ENCODE measurements around the gene ATAT1.
"Not testable (repeated sequence)": the region's sequence is repeated elsewhere in the genome, so short reads cannot be mapped to it uniquely, and the experiment has no call there.

The ATAT1 gene

DNA sequence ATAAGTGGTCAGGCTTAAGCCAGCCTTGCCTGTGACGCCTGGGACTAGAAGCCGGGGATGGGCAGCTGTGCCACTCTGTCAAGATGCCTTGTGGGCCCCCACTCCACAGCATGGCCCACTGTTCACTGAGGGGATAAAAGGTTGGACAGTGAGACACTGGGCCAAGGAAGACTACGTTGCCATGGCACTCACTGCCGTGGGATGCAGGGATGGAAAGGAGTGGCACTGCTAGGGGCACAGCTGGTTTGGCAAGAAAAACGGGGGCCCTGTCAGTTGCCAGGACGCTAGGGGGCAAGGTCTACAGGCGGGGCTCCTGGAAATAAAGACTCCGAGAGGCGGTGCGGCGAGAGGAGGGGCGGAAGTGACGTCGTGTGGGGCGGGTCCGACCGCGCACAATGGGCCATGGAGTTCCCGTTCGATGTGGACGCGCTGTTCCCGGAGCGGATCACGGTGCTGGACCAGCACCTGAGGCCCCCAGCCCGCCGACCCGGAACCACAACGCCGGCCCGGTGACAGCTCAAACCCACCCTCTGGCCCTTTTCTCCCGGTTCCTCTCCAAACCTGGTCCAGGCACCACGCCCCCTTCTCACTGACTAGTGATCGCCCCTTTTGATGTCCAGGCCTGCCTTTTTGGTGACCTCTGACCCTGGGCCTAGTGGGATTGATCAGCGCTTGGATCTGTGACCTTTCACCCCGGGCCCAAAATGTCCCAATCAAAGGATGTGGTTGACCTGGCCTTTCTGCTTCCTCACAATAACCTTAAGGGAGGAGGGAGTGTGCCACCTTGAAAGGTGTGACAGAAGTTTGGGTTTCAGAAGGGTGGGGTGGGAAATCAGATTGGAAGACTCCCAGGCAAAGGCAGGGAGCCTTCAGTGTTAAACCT lies at the start of gene ATAT1:
TSS of gene ATAT1 (plus strand) at position 391 of the 883 bp plus-strand sequence.
- H3K4me3 Mint-ChIP-seq: peak within 1 kb of the TSS; percentile 98
- peaks cover 47% of the 10 kb centered on the region for H3K36me3 Mint-ChIP-seq (ENCODE audit: low read depth)
- peak; percentile 84 for DNase-seq (ENCODE audit: low spot score)
- no peaks in the 10 kb centered on the region for H3K9me3 Mint-ChIP-seq
- no peaks in the 10 kb centered on the region for H3K27me3 Mint-ChIP-seq (ENCODE audit: low read depth)
- peaks cover 22% of the 10 kb centered on the region for H3K4me1 Mint-ChIP-seq (ENCODE audit: low read depth)
- H3K27ac Mint-ChIP-seq: peak within 1 kb of the TSS; percentile 99

DNA sequence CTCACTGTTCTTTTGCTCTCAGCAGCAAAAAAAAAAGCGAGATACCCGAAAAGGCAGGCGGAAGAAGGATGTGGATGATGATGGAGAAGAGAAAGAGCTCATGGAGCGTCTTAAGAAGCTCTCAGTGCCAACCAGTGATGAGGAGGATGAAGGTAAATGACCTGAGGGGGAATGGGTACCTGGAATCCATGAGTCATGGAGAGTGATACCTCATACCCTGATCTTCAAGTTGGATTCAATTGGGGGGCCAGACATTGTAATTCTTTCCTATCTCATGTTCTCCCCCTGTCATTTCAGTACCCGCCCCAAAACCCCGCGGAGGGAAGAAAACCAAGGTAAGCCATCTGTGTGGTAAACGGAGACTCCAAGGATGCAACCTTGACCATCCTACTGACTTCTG lies 48.6 kb upstream of the ATAT1 start:
- Mint-ChIP-seq H3K36me3 (ENCODE audit: low read depth) (peaks cover 62% of the 10 kb centered on the region), H3K27me3 (ENCODE audit: low read depth) (no peaks in the 10 kb centered on the region), H3K27ac (no peak overlapping the region), H3K4me1 (ENCODE audit: low read depth) (peaks cover 22% of the 10 kb centered on the region), H3K9me3 (no peaks in the 10 kb centered on the region), H3K4me3 (no peak overlapping the region)
- no peak for DNase-seq (ENCODE audit: low spot score)

DNA sequence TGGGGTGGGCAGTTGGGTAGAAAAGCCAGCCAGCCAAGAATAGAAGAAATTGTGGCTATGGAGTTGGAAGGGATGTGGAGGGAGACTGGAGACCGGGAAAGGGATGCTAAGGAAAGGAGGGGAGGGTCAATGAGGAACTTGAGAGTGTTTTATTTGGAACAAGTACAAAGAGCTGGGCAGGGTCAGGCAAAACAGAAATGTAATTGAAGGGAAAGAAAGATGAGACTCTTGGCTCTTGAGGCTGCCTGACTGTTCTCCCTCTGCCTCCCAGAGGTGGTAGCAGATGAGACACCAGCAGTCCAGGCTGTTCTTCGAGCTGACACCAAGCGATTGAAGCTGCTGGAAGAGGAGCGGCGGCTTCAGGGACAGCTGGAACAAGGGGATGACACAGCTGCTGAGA lies 42.8 kb upstream of the ATAT1 start:
- no peak overlapping the region for H3K4me3 Mint-ChIP-seq
- peaks cover 72% of the 10 kb centered on the region for H3K36me3 Mint-ChIP-seq (ENCODE audit: low read depth)
- no peaks in the 10 kb centered on the region for H3K27me3 Mint-ChIP-seq (ENCODE audit: low read depth)

DNA sequence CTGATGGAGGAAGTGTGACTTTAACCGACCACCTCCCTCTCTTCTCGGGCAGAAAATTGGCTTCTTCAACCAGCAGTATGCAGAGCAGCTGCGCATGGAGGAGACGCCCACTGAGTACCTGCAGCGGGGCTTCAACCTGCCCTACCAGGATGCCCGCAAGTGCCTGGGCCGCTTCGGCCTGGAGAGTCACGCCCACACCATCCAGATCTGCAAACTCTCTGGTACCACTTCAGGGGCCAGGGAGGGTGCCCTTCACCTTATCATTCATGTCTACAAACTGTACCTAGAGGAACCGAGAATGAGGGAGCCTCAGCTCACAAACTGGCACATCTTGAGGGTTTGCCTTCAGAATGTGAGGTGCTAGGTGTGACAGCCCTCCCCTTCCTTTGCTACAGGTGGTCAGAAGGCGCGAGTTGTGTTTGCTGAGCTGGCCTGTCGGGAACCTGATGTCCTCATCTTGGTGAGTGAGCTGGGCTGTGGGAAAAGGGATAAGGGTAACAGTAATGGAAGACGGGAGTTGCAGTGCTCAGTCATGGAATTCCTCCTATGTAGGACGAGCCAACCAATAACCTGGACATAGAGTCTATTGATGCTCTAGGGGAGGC lies 36.8 kb upstream of the ATAT1 start:
- Mint-ChIP-seq H3K27ac (no peak overlapping the region), H3K9me3 (no peaks in the 10 kb centered on the region), H3K36me3 (ENCODE audit: low read depth) (peaks cover 62% of the 10 kb centered on the region), H3K27me3 (ENCODE audit: low read depth) (no peaks in the 10 kb centered on the region), H3K4me3 (no peak overlapping the region), H3K4me1 (ENCODE audit: low read depth) (no peaks in the 10 kb centered on the region)
- DNase-seq (ENCODE audit: low spot score): no peak

More for the DNA sequence above, 42.8 kb upstream of the ATAT1 start:
- H3K4me1 Mint-ChIP-seq (ENCODE audit: low read depth): no peaks in the 10 kb centered on the region
- no peak for DNase-seq (ENCODE audit: low spot score)
- no peaks in the 10 kb centered on the region for H3K9me3 Mint-ChIP-seq
- H3K27ac Mint-ChIP-seq: peak overlapping the region; percentile 41

DNA sequence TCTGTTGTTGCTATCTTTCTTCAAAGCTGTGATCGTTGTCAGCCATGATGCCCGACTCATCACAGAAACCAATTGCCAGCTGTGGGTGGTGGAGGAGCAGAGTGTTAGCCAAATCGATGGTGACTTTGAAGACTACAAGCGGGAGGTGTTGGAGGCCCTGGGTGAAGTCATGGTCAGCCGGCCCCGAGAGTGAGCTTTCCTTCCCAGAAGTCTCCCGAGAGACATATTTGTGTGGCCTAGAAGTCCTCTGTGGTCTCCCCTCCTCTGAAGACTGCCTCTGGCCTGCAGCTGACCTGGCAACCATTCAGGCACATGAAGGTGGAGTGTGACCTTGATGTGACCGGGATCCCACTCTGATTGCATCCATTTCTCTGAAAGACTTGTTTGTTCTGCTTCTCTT lies 36.2 kb upstream of the ATAT1 start:
- no peak for DNase-seq (ENCODE audit: low spot score)
- peaks cover 60% of the 10 kb centered on the region for H3K36me3 Mint-ChIP-seq (ENCODE audit: low read depth)
- no peak overlapping the region for H3K27ac Mint-ChIP-seq
- H3K27me3 Mint-ChIP-seq (ENCODE audit: low read depth): no peaks in the 10 kb centered on the region
- H3K4me1 Mint-ChIP-seq (ENCODE audit: low read depth): no peaks in the 10 kb centered on the region
- H3K9me3 Mint-ChIP-seq: no peaks in the 10 kb centered on the region
- no peak overlapping the region for H3K4me3 Mint-ChIP-seq

DNA sequence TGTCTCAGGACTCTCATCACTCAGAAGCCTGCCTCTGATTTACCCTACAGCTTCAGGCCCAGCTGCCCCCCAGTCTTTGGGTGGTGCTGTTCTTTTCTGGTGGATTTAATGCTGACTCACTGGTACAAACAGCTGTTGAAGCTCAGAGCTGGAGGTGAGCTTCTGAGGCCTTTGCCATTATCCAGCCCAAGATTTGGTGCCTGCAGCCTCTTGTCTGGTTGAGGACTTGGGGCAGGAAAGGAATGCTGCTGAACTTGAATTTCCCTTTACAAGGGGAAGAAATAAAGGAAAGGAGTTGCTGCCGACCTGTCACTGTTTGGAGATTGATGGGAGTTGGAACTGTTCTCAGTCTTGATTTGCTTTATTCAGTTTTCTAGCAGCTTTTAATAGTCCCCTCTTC lies 35.7 kb upstream of the ATAT1 start:
- Mint-ChIP-seq H3K9me3 (no peaks in the 10 kb centered on the region), H3K4me3 (no peak overlapping the region), H3K36me3 (ENCODE audit: low read depth) (peaks cover 57% of the 10 kb centered on the region), H3K4me1 (ENCODE audit: low read depth) (no peaks in the 10 kb centered on the region), H3K27ac (no peak overlapping the region), H3K27me3 (ENCODE audit: low read depth) (no peaks in the 10 kb centered on the region)
- no peak for DNase-seq (ENCODE audit: low spot score)

DNA sequence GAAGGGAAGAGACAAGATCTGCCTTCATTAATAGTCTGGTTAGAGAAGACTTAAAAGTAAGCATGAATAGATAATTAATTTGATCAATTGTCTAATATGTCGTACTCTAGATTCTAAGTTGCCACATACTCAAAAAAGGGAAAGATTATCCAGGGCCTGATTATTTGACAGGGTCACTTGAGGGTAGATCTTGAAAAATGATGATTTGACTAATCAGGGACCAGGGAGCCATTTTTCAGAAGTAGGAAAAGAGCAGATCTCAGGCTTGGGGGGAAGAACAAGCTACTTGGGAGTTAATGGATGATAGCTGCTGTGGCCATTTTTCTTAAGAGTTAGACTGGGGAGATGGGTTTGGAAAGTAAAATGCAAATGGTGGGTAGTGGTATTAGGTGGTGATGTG lies 34.4 kb upstream of the ATAT1 start:
- H3K27me3 Mint-ChIP-seq (ENCODE audit: low read depth): no peaks in the 10 kb centered on the region
- DNase-seq (ENCODE audit: low spot score): no peak
- no peak overlapping the region for H3K27ac Mint-ChIP-seq
- peaks cover 50% of the 10 kb centered on the region for H3K36me3 Mint-ChIP-seq (ENCODE audit: low read depth)
- H3K4me1 Mint-ChIP-seq (ENCODE audit: low read depth): peaks cover 2% of the 10 kb centered on the region
- no peak overlapping the region for H3K4me3 Mint-ChIP-seq
- H3K9me3 Mint-ChIP-seq: no peaks in the 10 kb centered on the region

DNA sequence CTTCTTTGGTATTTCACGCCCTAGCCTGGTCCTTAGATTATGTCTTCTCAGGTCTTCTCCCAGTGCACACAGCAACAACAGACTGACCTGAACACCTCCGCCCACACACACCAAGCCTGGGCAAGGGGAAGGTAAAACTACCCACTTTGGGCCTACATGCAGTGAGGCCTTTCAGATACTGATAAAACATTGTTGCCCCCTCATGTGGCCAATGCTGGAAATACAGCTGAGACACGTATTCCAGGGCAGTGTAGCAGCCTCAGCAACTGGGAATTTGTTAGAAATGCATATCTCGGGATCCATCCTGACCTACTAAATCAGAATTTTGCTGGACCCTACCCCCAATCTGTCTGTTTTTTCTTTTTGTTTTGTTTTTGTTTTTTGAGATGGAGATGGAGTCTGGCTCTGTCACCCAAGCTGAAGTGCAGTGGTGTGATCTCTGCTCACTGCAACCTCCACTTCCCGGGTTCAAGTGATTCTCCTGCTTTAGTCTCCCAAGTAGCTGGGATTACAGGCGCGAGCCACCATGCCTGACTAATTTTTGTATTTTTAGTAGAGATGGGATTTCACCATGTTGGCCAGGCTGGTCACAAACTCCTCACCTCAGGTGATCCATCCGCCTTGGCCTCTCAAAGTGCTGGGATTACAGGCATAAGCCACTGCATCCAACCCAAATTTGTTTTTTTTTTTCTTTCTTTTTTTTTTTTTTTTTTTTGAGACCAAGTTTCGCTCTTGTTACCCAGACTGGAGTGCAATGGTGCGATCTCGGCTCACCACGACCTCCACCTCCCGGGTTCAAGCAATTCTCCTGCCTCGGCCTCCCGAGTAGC lies 29.1 kb upstream of the ATAT1 start:
- H3K4me1 Mint-ChIP-seq (ENCODE audit: low read depth); H3K4me3 Mint-ChIP-seq: not testable (repeated sequence)
- peaks cover 37% of the 10 kb centered on the region for H3K36me3 Mint-ChIP-seq (ENCODE audit: low read depth)

DNA sequence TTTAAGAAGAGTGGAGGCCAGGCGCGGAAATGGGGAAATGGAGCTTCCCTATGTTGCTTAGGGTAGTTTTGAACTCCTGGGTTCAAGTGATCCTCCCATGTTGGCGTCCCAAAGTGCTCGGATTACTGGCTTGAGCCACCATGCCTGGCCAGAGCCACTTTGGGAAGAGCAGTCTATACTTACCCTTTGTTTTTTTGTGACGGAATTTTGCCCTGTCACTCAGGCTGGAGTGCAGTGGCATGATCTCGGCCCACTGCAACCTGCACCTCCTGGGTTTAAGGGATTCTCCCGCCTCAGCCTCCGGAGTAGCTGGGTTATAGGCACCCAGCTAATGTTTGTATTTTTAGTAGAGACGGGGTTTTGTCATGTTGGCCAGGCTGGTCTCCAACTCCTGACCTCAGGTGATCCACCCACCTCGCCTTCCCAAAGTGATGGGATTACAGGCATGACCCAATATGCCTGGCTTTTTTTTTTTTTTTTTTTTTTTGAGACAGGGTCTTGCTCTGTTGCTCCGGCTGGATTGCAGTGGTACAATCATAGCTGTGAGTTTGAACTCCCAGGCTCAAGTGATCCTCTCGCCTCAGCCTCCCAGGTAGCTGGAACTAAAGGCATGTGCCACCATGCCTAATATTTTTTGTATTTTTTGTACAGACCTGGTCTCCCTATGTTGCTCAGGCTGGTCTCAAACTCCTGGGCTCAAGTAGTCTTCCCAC lies 27.6 kb upstream of the ATAT1 start:
- no peak for DNase-seq (ENCODE audit: low spot score)
- no peak overlapping the region for H3K27ac Mint-ChIP-seq
- peaks cover 2% of the 10 kb centered on the region for H3K4me1 Mint-ChIP-seq (ENCODE audit: low read depth)
- peaks cover 48% of the 10 kb centered on the region for H3K36me3 Mint-ChIP-seq (ENCODE audit: low read depth)
- H3K4me3 Mint-ChIP-seq: no peak overlapping the region
- no peaks in the 10 kb centered on the region for H3K27me3 Mint-ChIP-seq (ENCODE audit: low read depth)
- no peaks in the 10 kb centered on the region for H3K9me3 Mint-ChIP-seq

More for the DNA sequence above, 29.1 kb upstream of the ATAT1 start:
- not testable (repeated sequence) for H3K9me3 Mint-ChIP-seq; H3K27me3 Mint-ChIP-seq (ENCODE audit: low read depth)
- H3K27ac Mint-ChIP-seq: peak overlapping the region; percentile 73
- DNase-seq (ENCODE audit: low spot score): peak; percentile 64

DNA sequence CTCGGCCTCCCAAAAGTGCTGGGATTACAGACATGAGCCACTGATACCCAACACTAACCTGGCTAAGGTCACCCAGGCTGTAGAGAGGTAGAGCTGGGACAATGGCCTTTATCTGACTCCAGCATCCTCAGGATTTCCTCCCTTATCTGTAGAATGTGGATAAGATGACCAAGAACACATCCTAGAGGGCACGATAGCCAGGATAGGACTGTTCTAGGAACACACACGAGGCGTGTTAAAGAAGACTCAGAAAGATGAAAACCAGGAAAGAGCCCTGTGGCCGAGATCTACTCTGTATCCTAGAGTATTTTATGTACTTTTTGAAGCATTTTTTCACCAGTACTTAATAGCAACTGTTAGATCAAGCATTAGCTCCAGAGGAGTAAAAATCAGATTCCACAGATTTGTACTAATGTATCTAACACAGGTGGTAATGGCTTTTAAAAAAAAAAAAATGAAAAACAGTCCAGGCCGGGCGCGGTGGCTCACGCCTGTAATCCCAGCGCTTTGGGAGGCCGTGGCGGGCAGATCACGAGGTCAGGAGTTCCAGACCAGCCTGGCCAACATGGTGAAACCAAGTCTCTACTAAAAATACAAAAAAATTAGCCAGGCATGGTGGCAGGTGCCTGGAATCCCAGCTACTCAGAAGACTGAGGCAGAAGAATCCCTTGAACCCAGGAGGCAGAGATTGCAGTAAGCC lies 26.9 kb upstream of the ATAT1 start:
- Mint-ChIP-seq H3K4me1 (ENCODE audit: low read depth) (peaks cover 2% of the 10 kb centered on the region), H3K27me3 (ENCODE audit: low read depth) (no peaks in the 10 kb centered on the region), H3K36me3 (ENCODE audit: low read depth) (peaks cover 50% of the 10 kb centered on the region), H3K4me3 (no peak overlapping the region), H3K9me3 (no peaks in the 10 kb centered on the region), H3K27ac (no peak overlapping the region)
- no peak for DNase-seq (ENCODE audit: low spot score)

DNA sequence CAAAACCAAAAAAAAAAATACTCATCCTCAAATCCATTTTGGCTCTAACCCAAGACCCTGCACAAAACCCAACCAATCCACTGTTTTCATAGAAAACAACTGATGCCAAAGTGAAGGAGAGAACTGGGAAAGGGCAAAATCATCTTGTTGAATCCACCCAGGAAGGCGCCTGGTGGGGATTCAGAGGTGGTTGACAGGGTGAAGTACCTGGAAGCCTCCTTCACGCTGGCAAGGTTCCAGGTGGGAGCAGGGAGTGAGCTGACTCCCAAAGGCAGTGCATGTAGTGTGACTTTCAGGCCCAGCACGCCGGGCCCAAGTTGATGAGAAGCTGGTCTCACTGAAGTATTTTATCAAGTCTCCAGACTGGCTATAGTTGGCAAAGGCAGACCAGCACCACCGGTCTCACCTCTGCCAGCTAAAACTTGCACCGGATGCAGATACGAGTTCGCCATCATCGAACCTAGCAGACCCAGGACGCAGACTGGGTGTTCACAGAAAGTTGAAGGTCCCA lies 26.2 kb upstream of the ATAT1 start:
- H3K36me3 Mint-ChIP-seq (ENCODE audit: low read depth): peaks cover 52% of the 10 kb centered on the region

DNA sequence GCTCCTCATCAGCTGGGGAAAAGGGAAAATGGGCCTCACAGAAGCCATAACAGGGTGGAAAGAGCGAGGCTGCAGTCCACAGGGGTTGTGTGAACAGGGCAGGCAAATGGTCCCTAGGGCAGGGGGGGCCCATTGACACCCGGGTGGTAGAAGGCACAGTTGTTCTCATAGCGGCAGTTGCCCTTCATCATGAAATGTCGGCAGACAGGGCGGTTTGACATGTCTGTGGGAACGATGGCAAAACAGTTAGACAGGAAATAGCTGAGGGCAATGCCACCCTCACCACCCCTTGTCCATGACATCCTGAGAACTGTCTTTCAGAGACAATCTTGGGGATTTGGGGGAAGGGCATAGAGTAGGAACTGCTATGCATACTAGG lies 25.2 kb upstream of the ATAT1 start:
- Mint-ChIP-seq H3K9me3 (no peaks in the 10 kb centered on the region), H3K36me3 (ENCODE audit: low read depth) (peaks cover 61% of the 10 kb centered on the region), H3K27ac (no peak overlapping the region), H3K4me3 (no peak overlapping the region), H3K4me1 (ENCODE audit: low read depth) (peaks cover 2% of the 10 kb centered on the region), H3K27me3 (ENCODE audit: low read depth) (no peaks in the 10 kb centered on the region)
- DNase-seq (ENCODE audit: low spot score): no peak

More for the DNA sequence above, 26.2 kb upstream of the ATAT1 start:
- Mint-ChIP-seq H3K4me1 (ENCODE audit: low read depth) (peaks cover 2% of the 10 kb centered on the region), H3K27ac (peak overlapping the region; percentile 17), H3K4me3 (no peak overlapping the region), H3K9me3 (no peaks in the 10 kb centered on the region), H3K27me3 (ENCODE audit: low read depth) (no peaks in the 10 kb centered on the region)
- no peak for DNase-seq (ENCODE audit: low spot score)
